GM21717 (cell line): ENCODE data around the gene SCYL1.

ENCODE experiments used
- ATAC-seq: cut with Tn5 transposase; IDR thresholded peaks from one replicate; pipeline ENCODE4 v1.9.1; 2021; ENCODE audit warnings: mild to moderate bottlenecking, moderate library complexity; ENCODE audit not compliant: unreplicated experiment

The SCYL1 gene

GRCh38 chr11:65492637-65493366 lies 32.1 kb upstream of the SCYL1 start:
- no peak for ATAC-seq

- no peak for ATAC-seq
Measured at GRCh38 chr11:65493367-65494176, 31.3 kb upstream of the SCYL1 start.

DNA sequence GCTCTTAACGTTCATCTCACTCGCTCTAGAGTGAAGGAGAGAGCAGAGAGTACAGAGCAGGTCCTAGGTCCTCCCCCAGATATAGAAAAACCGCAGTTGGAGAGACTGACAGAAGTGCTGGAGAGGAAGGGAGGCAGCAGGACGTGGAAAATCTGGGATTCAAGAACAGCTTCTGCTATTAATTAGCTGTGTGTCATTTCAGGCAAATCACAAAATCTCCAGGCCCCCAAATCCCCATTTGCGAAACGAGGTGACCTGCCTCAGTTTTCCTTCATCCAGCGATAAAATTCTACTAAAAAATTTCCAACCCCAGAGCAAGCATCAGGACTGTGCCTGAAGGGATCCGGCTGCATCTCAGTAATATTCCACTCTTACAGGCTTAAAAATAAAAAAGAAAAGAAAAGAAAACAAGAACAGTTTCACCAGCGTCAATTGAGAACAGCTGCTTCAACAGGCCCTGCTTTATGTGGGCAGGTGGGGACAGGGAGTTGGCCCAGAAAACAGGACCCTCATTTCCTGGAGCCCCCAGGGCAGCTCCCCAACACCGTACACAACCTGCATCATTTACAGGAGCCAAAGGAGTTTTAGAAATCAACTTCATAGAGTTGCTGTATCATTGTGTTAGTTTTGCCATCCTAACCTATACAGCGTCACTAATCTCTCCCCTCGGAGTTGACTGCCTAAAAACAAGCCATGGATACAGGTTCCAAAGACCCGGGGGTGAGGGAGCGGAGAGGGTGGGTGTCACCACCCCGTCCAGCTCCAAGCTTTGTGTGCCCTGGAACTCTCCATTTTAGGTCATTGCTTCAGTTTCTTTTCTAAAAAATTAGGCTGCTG lies 28.4 kb upstream of the SCYL1 start:
- no peak for ATAC-seq

DNA sequence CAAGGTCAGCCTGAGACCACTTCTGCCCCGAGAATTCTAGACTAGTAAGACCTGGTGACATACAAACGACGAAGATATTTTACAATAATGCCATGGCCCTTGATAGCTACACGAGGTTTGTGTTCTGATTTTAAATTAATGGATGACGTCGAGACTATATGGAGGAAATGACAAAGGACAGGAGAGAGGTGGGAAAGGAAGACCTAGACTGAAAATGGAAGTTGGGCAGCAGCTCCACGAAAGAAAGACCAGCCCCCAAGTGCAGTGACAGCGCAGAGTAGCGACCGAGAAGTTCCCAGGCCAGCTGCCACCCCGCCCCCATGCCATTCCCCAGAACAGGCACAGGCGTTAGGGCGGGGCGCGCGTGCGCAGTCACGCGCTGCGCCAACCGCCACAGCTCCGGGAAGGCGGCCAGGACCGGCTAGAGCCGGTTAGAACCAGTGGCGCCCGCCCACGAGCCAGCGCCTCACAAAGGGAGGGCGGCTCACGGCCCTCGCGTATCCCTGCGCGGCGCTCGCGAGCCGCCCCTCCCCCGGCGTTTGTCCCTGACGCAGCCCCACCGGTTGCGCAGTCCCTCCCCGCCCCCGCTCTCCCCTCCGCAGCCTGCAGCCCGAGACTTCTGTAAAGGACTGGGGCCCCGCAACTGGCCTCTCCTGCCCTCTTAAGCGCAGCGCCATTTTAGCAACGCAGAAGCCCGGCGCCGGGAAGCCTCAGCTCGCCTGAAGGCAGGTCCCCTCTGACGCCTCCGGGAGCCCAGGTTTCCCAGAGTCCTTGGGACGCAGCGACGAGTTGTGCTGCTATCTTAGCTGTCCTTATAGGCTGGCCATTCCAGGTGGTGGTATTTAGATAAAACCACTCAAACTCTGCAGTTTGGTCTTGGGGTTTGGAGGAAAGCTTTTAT lies 27.5 kb upstream of the SCYL1 start:
- peak; percentile 51 for ATAC-seq

- ATAC-seq = peak; percentile 1
Measured at GRCh38 chr11:65498042-65498726, 26.7 kb upstream of the SCYL1 start.

DNA sequence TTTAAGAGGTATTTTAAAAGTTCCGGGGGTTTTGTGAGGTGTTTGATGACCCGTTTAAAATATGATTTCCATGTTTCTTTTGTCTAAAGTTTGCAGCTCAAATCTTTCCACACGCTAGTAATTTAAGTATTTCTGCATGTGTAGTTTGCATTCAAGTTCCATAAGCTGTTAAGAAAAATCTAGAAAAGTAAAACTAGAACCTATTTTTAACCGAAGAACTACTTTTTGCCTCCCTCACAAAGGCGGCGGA lies 26.2 kb upstream of the SCYL1 start:
- ATAC-seq = no peak

DNA sequence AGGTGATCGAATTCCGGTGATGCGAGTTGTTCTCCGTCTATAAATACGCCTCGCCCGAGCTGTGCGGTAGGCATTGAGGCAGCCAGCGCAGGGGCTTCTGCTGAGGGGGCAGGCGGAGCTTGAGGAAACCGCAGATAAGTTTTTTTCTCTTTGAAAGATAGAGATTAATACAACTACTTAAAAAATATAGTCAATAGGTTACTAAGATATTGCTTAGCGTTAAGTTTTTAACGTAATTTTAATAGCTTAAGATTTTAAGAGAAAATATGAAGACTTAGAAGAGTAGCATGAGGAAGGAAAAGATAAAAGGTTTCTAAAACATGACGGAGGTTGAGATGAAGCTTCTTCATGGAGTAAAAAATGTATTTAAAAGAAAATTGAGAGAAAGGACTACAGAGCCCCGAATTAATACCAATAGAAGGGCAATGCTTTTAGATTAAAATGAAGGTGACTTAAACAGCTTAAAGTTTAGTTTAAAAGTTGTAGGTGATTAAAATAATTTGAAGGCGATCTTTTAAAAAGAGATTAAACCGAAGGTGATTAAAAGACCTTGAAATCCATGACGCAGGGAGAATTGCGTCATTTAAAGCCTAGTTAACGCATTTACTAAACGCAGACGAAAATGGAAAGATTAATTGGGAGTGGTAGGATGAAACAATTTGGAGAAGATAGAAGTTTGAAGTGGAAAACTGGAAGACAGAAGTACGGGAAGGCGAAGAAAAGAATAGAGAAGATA lies 25.7 kb upstream of the SCYL1 start, which contains the start of gene MALAT1:
Gene MALAT1, plus strand, starts transcription at position 69 of the 736 bp plus-strand sequence.
- ATAC-seq = no peak

- ATAC-seq = no peak
Measured at GRCh38 chr11:65499713-65500386, 25.0 kb upstream of the SCYL1 start.

DNA sequence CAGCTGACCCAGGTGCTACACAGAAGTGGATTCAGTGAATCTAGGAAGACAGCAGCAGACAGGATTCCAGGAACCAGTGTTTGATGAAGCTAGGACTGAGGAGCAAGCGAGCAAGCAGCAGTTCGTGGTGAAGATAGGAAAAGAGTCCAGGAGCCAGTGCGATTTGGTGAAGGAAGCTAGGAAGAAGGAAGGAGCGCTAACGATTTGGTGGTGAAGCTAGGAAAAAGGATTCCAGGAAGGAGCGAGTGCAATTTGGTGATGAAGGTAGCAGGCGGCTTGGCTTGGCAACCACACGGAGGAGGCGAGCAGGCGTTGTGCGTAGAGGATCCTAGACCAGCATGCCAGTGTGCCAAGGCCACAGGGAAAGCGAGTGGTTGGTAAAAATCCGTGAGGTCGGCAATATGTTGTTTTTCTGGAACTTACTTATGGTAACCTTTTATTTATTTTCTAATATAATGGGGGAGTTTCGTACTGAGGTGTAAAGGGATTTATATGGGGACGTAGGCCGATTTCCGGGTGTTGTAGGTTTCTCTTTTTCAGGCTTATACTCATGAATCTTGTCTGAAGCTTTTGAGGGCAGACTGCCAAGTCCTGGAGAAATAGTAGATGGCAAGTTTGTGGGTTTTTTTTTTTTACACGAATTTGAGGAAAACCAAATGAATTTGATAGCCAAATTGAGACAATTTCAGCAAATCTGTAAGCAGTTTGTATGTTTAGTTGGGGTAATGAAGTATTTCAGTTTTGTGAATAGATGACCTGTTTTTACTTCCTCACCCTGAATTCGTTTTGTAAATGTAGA lies 24.3 kb upstream of the SCYL1 start:
- no peak for ATAC-seq

DNA sequence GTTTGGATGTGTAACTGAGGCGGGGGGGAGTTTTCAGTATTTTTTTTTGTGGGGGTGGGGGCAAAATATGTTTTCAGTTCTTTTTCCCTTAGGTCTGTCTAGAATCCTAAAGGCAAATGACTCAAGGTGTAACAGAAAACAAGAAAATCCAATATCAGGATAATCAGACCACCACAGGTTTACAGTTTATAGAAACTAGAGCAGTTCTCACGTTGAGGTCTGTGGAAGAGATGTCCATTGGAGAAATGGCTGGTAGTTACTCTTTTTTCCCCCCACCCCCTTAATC lies 23.8 kb upstream of the SCYL1 start:
- no peak for ATAC-seq

DNA sequence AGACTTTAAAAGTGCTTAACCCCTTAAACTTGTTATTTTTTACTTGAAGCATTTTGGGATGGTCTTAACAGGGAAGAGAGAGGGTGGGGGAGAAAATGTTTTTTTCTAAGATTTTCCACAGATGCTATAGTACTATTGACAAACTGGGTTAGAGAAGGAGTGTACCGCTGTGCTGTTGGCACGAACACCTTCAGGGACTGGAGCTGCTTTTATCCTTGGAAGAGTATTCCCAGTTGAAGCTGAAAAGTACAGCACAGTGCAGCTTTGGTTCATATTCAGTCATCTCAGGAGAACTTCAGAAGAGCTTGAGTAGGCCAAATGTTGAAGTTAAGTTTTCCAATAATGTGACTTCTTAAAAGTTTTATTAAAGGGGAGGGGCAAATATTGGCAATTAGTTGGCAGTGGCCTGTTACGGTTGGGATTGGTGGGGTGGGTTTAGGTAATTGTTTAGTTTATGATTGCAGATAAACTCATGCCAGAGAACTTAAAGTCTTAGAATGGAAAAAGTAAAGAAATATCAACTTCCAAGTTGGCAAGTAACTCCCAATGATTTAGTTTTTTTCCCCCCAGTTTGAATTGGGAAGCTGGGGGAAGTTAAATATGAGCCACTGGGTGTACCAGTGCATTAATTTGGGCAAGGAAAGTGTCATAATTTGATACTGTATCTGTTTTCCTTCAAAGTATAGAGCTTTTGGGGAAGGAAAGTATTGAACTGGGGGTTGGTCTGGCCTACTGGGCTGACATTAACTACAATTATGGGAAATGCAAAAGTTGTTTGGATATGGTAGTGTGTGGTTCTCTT lies 23.2 kb upstream of the SCYL1 start:
- ATAC-seq = no peak

GRCh38 chr11:65502274-65502554 lies 22.7 kb upstream of the SCYL1 start:
- no peak for ATAC-seq

DNA sequence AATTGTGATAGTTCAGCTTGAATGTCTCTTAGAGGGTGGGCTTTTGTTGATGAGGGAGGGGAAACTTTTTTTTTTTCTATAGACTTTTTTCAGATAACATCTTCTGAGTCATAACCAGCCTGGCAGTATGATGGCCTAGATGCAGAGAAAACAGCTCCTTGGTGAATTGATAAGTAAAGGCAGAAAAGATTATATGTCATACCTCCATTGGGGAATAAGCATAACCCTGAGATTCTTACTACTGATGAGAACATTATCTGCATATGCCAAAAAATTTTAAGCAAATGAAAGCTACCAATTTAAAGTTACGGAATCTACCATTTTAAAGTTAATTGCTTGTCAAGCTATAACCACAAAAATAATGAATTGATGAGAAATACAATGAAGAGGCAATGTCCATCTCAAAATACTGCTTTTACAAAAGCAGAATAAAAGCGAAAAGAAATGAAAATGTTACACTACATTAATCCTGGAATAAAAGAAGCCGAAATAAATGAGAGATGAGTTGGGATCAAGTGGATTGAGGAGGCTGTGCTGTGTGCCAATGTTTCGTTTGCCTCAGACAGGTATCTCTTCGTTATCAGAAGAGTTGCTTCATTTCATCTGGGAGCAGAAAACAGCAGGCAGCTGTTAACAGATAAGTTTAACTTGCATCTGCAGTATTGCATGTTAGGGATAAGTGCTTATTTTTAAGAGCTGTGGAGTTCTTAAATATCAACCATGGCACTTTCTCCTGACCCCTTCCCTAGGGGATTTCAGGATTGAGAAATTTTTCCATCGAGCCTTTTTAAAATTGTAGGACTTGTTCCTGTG lies 22.1 kb upstream of the SCYL1 start:
- ATAC-seq = no peak

GRCh38 chr11:65503368-65503948 lies 21.4 kb upstream of the SCYL1 start:
- no peak for ATAC-seq

DNA sequence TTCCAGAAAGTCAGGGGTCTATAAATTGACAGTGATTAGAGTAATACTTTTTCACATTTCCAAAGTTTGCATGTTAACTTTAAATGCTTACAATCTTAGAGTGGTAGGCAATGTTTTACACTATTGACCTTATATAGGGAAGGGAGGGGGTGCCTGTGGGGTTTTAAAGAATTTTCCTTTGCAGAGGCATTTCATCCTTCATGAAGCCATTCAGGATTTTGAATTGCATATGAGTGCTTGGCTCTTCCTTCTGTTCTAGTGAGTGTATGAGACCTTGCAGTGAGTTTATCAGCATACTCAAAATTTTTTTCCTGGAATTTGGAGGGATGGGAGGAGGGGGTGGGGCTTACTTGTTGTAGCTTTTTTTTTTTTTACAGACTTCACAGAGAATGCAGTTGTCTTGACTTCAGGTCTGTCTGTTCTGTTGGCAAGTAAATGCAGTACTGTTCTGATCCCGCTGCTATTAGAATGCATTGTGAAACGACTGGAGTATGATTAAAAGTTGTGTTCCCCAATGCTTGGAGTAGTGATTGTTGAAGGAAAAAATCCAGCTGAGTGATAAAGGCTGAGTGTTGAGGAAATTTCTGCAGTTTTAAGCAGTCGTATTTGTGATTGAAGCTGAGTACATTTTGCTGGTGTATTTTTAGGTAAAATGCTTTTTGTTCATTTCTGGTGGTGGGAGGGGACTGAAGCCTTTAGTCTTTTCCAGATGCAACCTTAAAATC lies 20.8 kb upstream of the SCYL1 start:
- ATAC-seq = no peak
